Erythroblast (primary cell): Measurements from ENCODE around the gene SOBP.

Source experiments
- DNase-seq, 2 experiments: peaks; one replicate each; lab custom pipeline; 2025; lab: John Stamatoyannopoulos, UW
- GATA1 ChIP-seq: IDR thresholded peaks from 2 replicates; pipeline ENCODE4 v1.6.1; 2011; ENCODE audit warnings: low read depth, mild to moderate bottlenecking, control low read depth, low read length, moderate library complexity
- POLR2A ChIP-seq: IDR thresholded peaks from 2 replicates; pipeline ENCODE4 v1.6.1; 2011; ENCODE audit warnings: mild to moderate bottlenecking, low read length

SOBP gene

GRCh38 chr6:107689951-107690642 lies 200.2 kb downstream of the SOBP start:
- no peak for DNase-seq

GRCh38 chr6:107690643-107691061 lies 200.7 kb downstream of the SOBP start:
- no peak for DNase-seq
- no peak for TF ChIP-seq GATA1
- TF ChIP-seq POLR2A: no peak

More at GRCh38 chr6:107689951-107690642, 200.2 kb downstream of the SOBP start:
- TF ChIP-seq GATA1 (no peak), POLR2A (no peak)

GRCh38 chr6:107691062-107691751 lies 201.3 kb downstream of the SOBP start:
- TF ChIP-seq GATA1 (no peak), POLR2A (no peak)
- DNase-seq: no peak

GRCh38 chr6:107692351-107692750 lies 202.4 kb downstream of the SOBP start:
- no peak for DNase-seq
- TF ChIP-seq GATA1 (no peak), POLR2A (no peak)

- TF ChIP-seq GATA1 (no peak), POLR2A (no peak)
- no peak for DNase-seq
Observed at GRCh38 chr6:107695061-107695720, 205.3 kb downstream of the SOBP start.

- no peak for DNase-seq
Observed at GRCh38 chr6:107697682-107698081, 207.8 kb downstream of the SOBP start.

GRCh38 chr6:107698146-107698545 lies 208.2 kb downstream of the SOBP start:
- no peak for DNase-seq
- no peak for TF ChIP-seq POLR2A
- no peak for TF ChIP-seq GATA1

More at GRCh38 chr6:107697682-107698081, 207.8 kb downstream of the SOBP start:
- TF ChIP-seq POLR2A: no peak
- TF ChIP-seq GATA1: no peak

GRCh38 chr6:107699254-107699653 lies 209.3 kb downstream of the SOBP start:
- TF ChIP-seq GATA1: no peak
- TF ChIP-seq POLR2A: no peak
- DNase-seq: no peak

- no peak for DNase-seq
- TF ChIP-seq POLR2A (no peak), GATA1 (no peak)
Observed at GRCh38 chr6:107699697-107700325, 209.9 kb downstream of the SOBP start.

GRCh38 chr6:107703606-107704005 lies 213.7 kb downstream of the SOBP start:
- no peak for TF ChIP-seq GATA1
- no peak for TF ChIP-seq POLR2A
- no peak for DNase-seq

- peak; percentile 19 to 59 for DNase-seq
- TF ChIP-seq GATA1 (no peak), POLR2A (no peak)
Observed at GRCh38 chr6:107704347-107705013, 214.6 kb downstream of the SOBP start.

- TF ChIP-seq GATA1 (no peak), POLR2A (no peak)
- DNase-seq: no peak
Observed at GRCh38 chr6:107706516-107707115, 216.7 kb downstream of the SOBP start.
